Astrocyte (in vitro differentiated cells and primary cell): ENCODE data around the gene USH1C. TPM values are rescaled to one million over a fixed set of nuclear protein-coding genes. Genes with fewer than 3 reads are reported as not detected.
A peak's percentile ranks its signal among the peaks of the same experiment; 100 is the strongest.

ENCODE experiments used
- DNase-seq: peaks from one replicate; pipeline ENCODE4 v3.0.0-alpha.2; 2010; ENCODE audit warnings: low read depth
- FAIRE-seq: peaks from 2 replicates; lab custom pipeline; 2011; peaks lifted over from hg19 to GRCh38; lab: Jason Lieb, UNC
- H2AFZ ChIP-seq: 2 replicates; pipeline ENCODE4 v1.6.0; 2012; ENCODE audit warnings: low read depth, low read length, inconsistent platforms
- H3K27ac ChIP-seq: 2 replicates; pipeline ENCODE4 v1.5.1; 2011; ENCODE audit warnings: low read depth, low read length, inconsistent platforms
- H3K27me3 ChIP-seq: 2 replicates; pipeline ENCODE4 v1.6.0; 2011; ENCODE audit warnings: low read length, inconsistent platforms; ENCODE audit not compliant: insufficient read depth
- H3K36me3 ChIP-seq: 2 replicates; pipeline ENCODE4 v1.5.1; 2011; ENCODE audit warnings: low read length, inconsistent platforms; ENCODE audit not compliant: insufficient read depth
- H3K4me1 ChIP-seq: 2 replicates; pipeline ENCODE4 v1.5.1; 2011; ENCODE audit warnings: low read length, inconsistent platforms; ENCODE audit not compliant: insufficient read depth
- H3K4me2 ChIP-seq: 2 replicates; pipeline ENCODE4 v1.6.0; 2012; ENCODE audit warnings: low read length, inconsistent platforms
- H3K4me3 ChIP-seq: 2 replicates; pipeline ENCODE4 v1.5.1; 2011; ENCODE audit warnings: low read depth, mild to moderate bottlenecking, low read length, inconsistent platforms; ENCODE audit not compliant: insufficient read depth
- H3K79me2 ChIP-seq: 2 replicates; pipeline ENCODE4 v1.6.0; 2012; ENCODE audit warnings: mild to moderate bottlenecking, low read length, inconsistent platforms; ENCODE audit not compliant: insufficient read depth
- H3K9ac ChIP-seq: 2 replicates; pipeline ENCODE4 v1.6.0; 2012; ENCODE audit warnings: mild to moderate bottlenecking, low read length, inconsistent platforms
- H3K9me3 ChIP-seq: 2 replicates; pipeline ENCODE4 v1.5.1; 2012; ENCODE audit warnings: low read depth, mild to moderate bottlenecking, low read length, inconsistent platforms; ENCODE audit not compliant: insufficient read depth
- H4K20me1 ChIP-seq: 2 replicates; pipeline ENCODE4 v1.6.0; 2012; ENCODE audit warnings: low read length, inconsistent platforms; ENCODE audit not compliant: insufficient read depth
- H3K27ac Mint-ChIP-seq: one replicate; pipeline ENCODE4 v1.8.0; 2021; ENCODE audit warnings: mild to moderate bottlenecking, mixed read lengths; ENCODE audit not compliant: unreplicated experiment
- H3K27me3 Mint-ChIP-seq: one replicate; pipeline ENCODE4 v1.8.0; 2021; ENCODE audit warnings: low read depth, mixed read lengths; ENCODE audit not compliant: unreplicated experiment
- H3K36me3 Mint-ChIP-seq: one replicate; pipeline ENCODE4 v1.8.0; 2021; ENCODE audit warnings: low read depth, mixed read lengths; ENCODE audit not compliant: unreplicated experiment
- H3K4me1 Mint-ChIP-seq: one replicate; pipeline ENCODE4 v1.8.0; 2021; ENCODE audit warnings: low read depth, mixed read lengths; ENCODE audit not compliant: unreplicated experiment
- H3K4me3 Mint-ChIP-seq: one replicate; pipeline ENCODE4 v1.8.0; 2021; ENCODE audit warnings: mild to moderate bottlenecking, moderate library complexity, mixed read lengths; ENCODE audit not compliant: unreplicated experiment
- H3K9me3 Mint-ChIP-seq: one replicate; pipeline ENCODE4 v1.8.0; 2021; ENCODE audit warnings: mild to moderate bottlenecking, mixed read lengths; ENCODE audit not compliant: unreplicated experiment
- CTCF ChIP-seq: IDR thresholded peaks from 2 replicates; pipeline ENCODE4 v1.5.1; 2011; ENCODE audit warnings: low read depth, mild to moderate bottlenecking, inconsistent platforms, low read length, moderate library complexity; ENCODE audit not compliant: insufficient read depth
- EZH2 ChIP-seq: IDR thresholded peaks from 2 replicates; pipeline ENCODE4 v1.6.1; 2012; ENCODE audit warnings: mild to moderate bottlenecking, low read length, inconsistent platforms; ENCODE audit not compliant: insufficient read depth
- total RNA-seq: library from RNA; stranded (reverse); gene quantifications from 2 replicates; pipeline ENCODE4 v1.2.1, GENCODE V29; 2021

USH1C gene
- total RNA-seq, 1 donor from 2014 or later, result not detected

GRCh38 chr11:17504330-17505107 is 39.7 kb downstream of the USH1C start:
- DNase-seq, result peak; percentile 7
- Mint-ChIP-seq H3K36me3 (no peaks in the 10 kb centered on the region), H3K4me3 (no peak overlapping the region), H3K27ac (no peak overlapping the region), H3K4me1 (peaks cover 12% of the 10 kb centered on the region), H3K27me3 (peaks cover 47% of the 10 kb centered on the region), H3K9me3 (no peaks in the 10 kb centered on the region)
- H4K20me1 ChIP-seq, result no peaks in the 10 kb centered on the region
- H3K4me1 ChIP-seq, result no peaks in the 10 kb centered on the region
- H2AFZ ChIP-seq, result no peak overlapping the region
- H3K27ac ChIP-seq, result no peak overlapping the region
- no peaks in the 10 kb centered on the region for H3K79me2 ChIP-seq
- no peaks in the 10 kb centered on the region for H3K9me3 ChIP-seq
- peak; percentile 80 for TF ChIP-seq CTCF
- TF ChIP-seq EZH2, result no peak
- no peak overlapping the region for H3K9ac ChIP-seq
- H3K36me3 ChIP-seq, result no peaks in the 10 kb centered on the region
- no peak overlapping the region for H3K4me3 ChIP-seq
- no peak for FAIRE-seq
- peaks cover 5% of the 10 kb centered on the region for H3K27me3 ChIP-seq
- H3K4me2 ChIP-seq, result no peak overlapping the region

DNA sequence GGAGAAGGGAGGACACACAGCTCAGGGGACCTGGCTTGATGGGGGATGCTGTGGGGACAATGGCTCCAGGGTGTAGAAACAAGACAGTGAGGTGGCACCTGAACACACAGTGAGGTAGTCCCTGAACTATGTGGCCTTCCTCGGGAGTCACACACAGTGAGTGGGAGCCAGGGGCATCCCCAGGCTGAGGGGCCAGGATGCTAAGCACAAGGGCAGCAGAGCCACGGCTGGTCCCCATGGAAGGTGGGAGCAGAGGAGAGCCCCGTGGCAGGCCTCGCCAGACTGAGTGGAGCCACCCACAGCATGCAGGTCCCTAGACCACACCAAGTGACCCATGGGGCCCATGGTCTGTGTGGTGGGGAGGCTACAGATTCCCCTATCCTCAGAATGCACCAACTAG is 41.6 kb downstream of the USH1C start:
- Histone ChIP-seq H3K79me2 (no peaks in the 10 kb centered on the region), H3K9me3 (no peaks in the 10 kb centered on the region), H3K36me3 (no peaks in the 10 kb centered on the region), H2AFZ (no peak overlapping the region), H3K27ac (no peak overlapping the region), H3K4me3 (no peak overlapping the region), H3K27me3 (peaks cover 10% of the 10 kb centered on the region), H3K9ac (no peak overlapping the region), H3K4me1 (no peaks in the 10 kb centered on the region), H3K4me2 (no peak overlapping the region), H4K20me1 (no peaks in the 10 kb centered on the region)
- Mint-ChIP-seq H3K4me1 (peaks cover under 1% of the 10 kb centered on the region), H3K9me3 (no peaks in the 10 kb centered on the region), H3K27me3 (peaks cover 54% of the 10 kb centered on the region), H3K36me3 (no peaks in the 10 kb centered on the region), H3K27ac (no peak overlapping the region), H3K4me3 (no peak overlapping the region)
- DNase-seq, result no peak
- TF ChIP-seq CTCF, result no peak
- TF ChIP-seq EZH2, result no peak
- no peak for FAIRE-seq

GRCh38 chr11:17500673-17501072 is 43.5 kb downstream of the USH1C start:
- Histone ChIP-seq H3K4me2 (no peak overlapping the region), H3K4me1 (no peaks in the 10 kb centered on the region), H4K20me1 (no peaks in the 10 kb centered on the region), H3K9ac (no peak overlapping the region), H3K4me3 (no peak overlapping the region), H2AFZ (no peak overlapping the region), H3K36me3 (no peaks in the 10 kb centered on the region), H3K27me3 (peaks cover 7% of the 10 kb centered on the region), H3K27ac (no peak overlapping the region), H3K9me3 (no peaks in the 10 kb centered on the region), H3K79me2 (no peaks in the 10 kb centered on the region)
- H3K36me3 Mint-ChIP-seq, result peaks cover 3% of the 10 kb centered on the region
- peaks cover 3% of the 10 kb centered on the region for H3K9me3 Mint-ChIP-seq
- TF ChIP-seq EZH2 (no peak), CTCF (no peak)
- no peak overlapping the region for H3K4me3 Mint-ChIP-seq
- FAIRE-seq (no peak), DNase-seq (no peak)
- H3K27me3 Mint-ChIP-seq, result peaks cover 64% of the 10 kb centered on the region
- no peaks in the 10 kb centered on the region for H3K4me1 Mint-ChIP-seq
- H3K27ac Mint-ChIP-seq, result no peak overlapping the region
